ENCODE measurements around the gene ZSWIM9.

Gene ZSWIM9

GRCh38 chr19:48139053-48139452, 31.4 kb upstream of the ZSWIM9 start:
- no peaks in the 10 kb centered on the region for H3K79me2 ChIP-seq (ENCODE audit: insufficient read depth, low read length)
- H3K27ac ChIP-seq (ENCODE audit: low read length) = no peak overlapping the region
- no peak overlapping the region for H3K9ac ChIP-seq (ENCODE audit: low read depth, low read length)
- peaks cover 95% of the 10 kb centered on the region for H3K36me3 ChIP-seq (ENCODE audit: insufficient read depth, low read length)
- no peaks in the 10 kb centered on the region for H3K27me3 ChIP-seq (ENCODE audit: insufficient read depth, low read length, poor library complexity)
- H3K9me3 ChIP-seq (ENCODE audit: insufficient read depth, low read length, severe bottlenecking) = no peaks in the 10 kb centered on the region
- TF ChIP-seq CTCF (IDR thresholded peaks at IDR 0.05; ENCODE audit: borderline replicate concordance, extremely low read depth, low read length, poor library complexity, severe bottlenecking) (no peak), EZH2 (IDR thresholded peaks at IDR 0.05; ENCODE audit: borderline replicate concordance, low read depth, low read length, severe bottlenecking) (no peak)
- DNase-seq = no peak
- H3K4me3 ChIP-seq (ENCODE audit: low read depth in 1 of 2, low read length in 2 of 2) = no peak overlapping the region
- no peaks in the 10 kb centered on the region for H3K4me1 ChIP-seq (ENCODE audit: insufficient read depth, low read length)
- H3K4me2 ChIP-seq (ENCODE audit: insufficient read depth, low read length) = no peak overlapping the region
- no peak for ATAC-seq (ENCODE audit: insufficient read depth, low read depth)
- H2AFZ ChIP-seq (ENCODE audit: low read depth, low read length) = no peak overlapping the region
- H4K20me1 ChIP-seq (ENCODE audit: insufficient read depth, low read length) = no peaks in the 10 kb centered on the region; the same call in 1 of the 2 replicates

GRCh38 chr19:48147597-48148175, 22.8 kb upstream of the ZSWIM9 start:
- Histone ChIP-seq H3K9me3 (ENCODE audit: insufficient read depth, low read length, severe bottlenecking) (no peaks in the 10 kb centered on the region), H3K9ac (ENCODE audit: low read depth, low read length) (no peak overlapping the region), H3K4me1 (ENCODE audit: insufficient read depth, low read length) (no peaks in the 10 kb centered on the region), H3K36me3 (ENCODE audit: insufficient read depth, low read length) (peaks cover 99% of the 10 kb centered on the region), H4K20me1 (ENCODE audit: insufficient read depth, low read length) (peaks cover 5% of the 10 kb centered on the region), H3K4me3 (ENCODE audit: low read depth in 1 of 2, low read length in 2 of 2) (no peak overlapping the region), H2AFZ (ENCODE audit: low read depth, low read length) (no peak overlapping the region), H3K79me2 (ENCODE audit: insufficient read depth, low read length) (no peaks in the 10 kb centered on the region), H3K27ac (ENCODE audit: low read length) (no peak overlapping the region), H3K27me3 (ENCODE audit: insufficient read depth, low read length, poor library complexity) (no peaks in the 10 kb centered on the region), H3K4me2 (ENCODE audit: insufficient read depth, low read length) (no peak overlapping the region)
- TF ChIP-seq CTCF (IDR thresholded peaks at IDR 0.05; ENCODE audit: borderline replicate concordance, extremely low read depth, low read length, poor library complexity, severe bottlenecking) (no peak), EZH2 (IDR thresholded peaks at IDR 0.05; ENCODE audit: borderline replicate concordance, low read depth, low read length, severe bottlenecking) (no peak)
- ATAC-seq (ENCODE audit: insufficient read depth, low read depth) = no peak
- no peak for DNase-seq

DNA sequence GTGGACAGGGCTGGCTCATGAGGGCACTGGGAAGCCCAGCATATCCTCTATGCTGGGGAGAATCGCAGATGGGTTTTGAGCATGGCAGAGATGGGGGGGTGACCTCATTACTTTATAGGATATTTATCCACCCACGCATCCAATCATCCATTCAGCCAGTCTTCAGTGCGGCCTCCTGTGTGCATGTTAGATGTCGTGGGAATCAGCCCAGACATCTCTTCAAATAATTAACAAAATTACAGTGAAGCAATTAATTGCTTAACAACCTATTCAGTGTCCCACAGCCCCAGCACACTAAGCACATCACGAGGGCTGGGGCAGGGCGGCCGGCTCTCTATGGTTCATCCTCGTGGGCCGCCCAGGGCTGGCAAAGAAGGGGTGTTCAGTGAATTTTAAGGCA, 21.9 kb upstream of the ZSWIM9 start:
- Histone ChIP-seq H2AFZ (ENCODE audit: low read depth, low read length) (no peak overlapping the region), H3K27me3 (ENCODE audit: insufficient read depth, low read length, poor library complexity) (no peaks in the 10 kb centered on the region), H3K9me3 (ENCODE audit: insufficient read depth, low read length, severe bottlenecking) (no peaks in the 10 kb centered on the region), H3K4me3 (ENCODE audit: low read depth in 1 of 2, low read length in 2 of 2) (no peak overlapping the region), H3K4me1 (ENCODE audit: insufficient read depth, low read length) (no peaks in the 10 kb centered on the region), H3K36me3 (ENCODE audit: insufficient read depth, low read length) (peaks cover 95% of the 10 kb centered on the region), H4K20me1 (ENCODE audit: insufficient read depth, low read length) (peaks cover 5% of the 10 kb centered on the region), H3K9ac (ENCODE audit: low read depth, low read length) (no peak overlapping the region), H3K27ac (ENCODE audit: low read length) (no peak overlapping the region), H3K4me2 (ENCODE audit: insufficient read depth, low read length) (no peak overlapping the region), H3K79me2 (ENCODE audit: insufficient read depth, low read length) (no peaks in the 10 kb centered on the region)
- ATAC-seq (ENCODE audit: insufficient read depth, low read depth) (no peak), DNase-seq (no peak)
- TF ChIP-seq CTCF (IDR thresholded peaks at IDR 0.05; ENCODE audit: borderline replicate concordance, extremely low read depth, low read length, poor library complexity, severe bottlenecking) = no peak

GRCh38 chr19:48149430-48149829, 21.1 kb upstream of the ZSWIM9 start:
- DNase-seq (no peak), ATAC-seq (ENCODE audit: insufficient read depth, low read depth) (no peak)
- no peaks in the 10 kb centered on the region for H3K4me1 ChIP-seq (ENCODE audit: insufficient read depth, low read length)
- no peaks in the 10 kb centered on the region for H3K9me3 ChIP-seq (ENCODE audit: insufficient read depth, low read length, severe bottlenecking)
- H3K9ac ChIP-seq (ENCODE audit: low read depth, low read length) = no peak overlapping the region
- no peak overlapping the region for H3K27ac ChIP-seq (ENCODE audit: low read length)
- no peaks in the 10 kb centered on the region for H3K79me2 ChIP-seq (ENCODE audit: insufficient read depth, low read length)
- H2AFZ ChIP-seq (ENCODE audit: low read depth, low read length) = no peak overlapping the region
- TF ChIP-seq EZH2 (IDR thresholded peaks at IDR 0.05; ENCODE audit: borderline replicate concordance, low read depth, low read length, severe bottlenecking) = no peak
- no peak for TF ChIP-seq CTCF (IDR thresholded peaks at IDR 0.05; ENCODE audit: borderline replicate concordance, extremely low read depth, low read length, poor library complexity, severe bottlenecking)
- peaks cover 8% of the 10 kb centered on the region for H4K20me1 ChIP-seq (ENCODE audit: insufficient read depth, low read length)
- no peak overlapping the region for H3K4me3 ChIP-seq (ENCODE audit: low read depth in 1 of 2, low read length in 2 of 2)
- H3K36me3 ChIP-seq (ENCODE audit: insufficient read depth, low read length) = peaks cover 95% of the 10 kb centered on the region
- H3K27me3 ChIP-seq (ENCODE audit: insufficient read depth, low read length, poor library complexity) = no peaks in the 10 kb centered on the region
- no peak overlapping the region for H3K4me2 ChIP-seq (ENCODE audit: insufficient read depth, low read length)
